Neuronal stem cell (in vitro differentiated cells): ENCODE measurements around the gene SELENOM.

Source experiments
- DNase-seq: peaks from one replicate; pipeline ENCODE4 v3.0.0-alpha.2; 2013; ENCODE audit warnings: low spot score
- H2AFZ ChIP-seq: one replicate; pipeline ENCODE4 v1.6.1; 2013; ENCODE audit warnings: mild to moderate bottlenecking, low read length, inconsistent platforms
- H2AK5ac ChIP-seq: 2 replicates; pipeline ENCODE4 v1.6.1; 2013; ENCODE audit warnings: low read depth, mild to moderate bottlenecking, inconsistent platforms, low read length, moderate library complexity, mixed read lengths
- H2BK120ac ChIP-seq: 2 replicates; pipeline ENCODE4 v1.6.1; 2013; ENCODE audit warnings: low read depth, mild to moderate bottlenecking, inconsistent platforms, low read length, moderate library complexity, mixed read lengths
- H2BK12ac ChIP-seq: one replicate; pipeline ENCODE4 v1.6.1; 2013; ENCODE audit warnings: low read length, inconsistent platforms
- H2BK15ac ChIP-seq: 2 replicates; pipeline ENCODE4 v1.6.1; 2013; ENCODE audit warnings: mild to moderate bottlenecking, low read length, inconsistent platforms, mixed read lengths
- H2BK5ac ChIP-seq: one replicate; pipeline ENCODE4 v1.6.1; 2013; ENCODE audit warnings: inconsistent platforms, mild to moderate bottlenecking, low read length, moderate library complexity
- H3K14ac ChIP-seq: one replicate; pipeline ENCODE4 v1.6.1; 2013; ENCODE audit warnings: low read length, inconsistent platforms
- H3K18ac ChIP-seq: 2 replicates; pipeline ENCODE4 v1.6.1; 2013; ENCODE audit warnings: low read length, inconsistent platforms
- H3K23ac ChIP-seq: 2 replicates; pipeline ENCODE4 v1.6.1; 2013; ENCODE audit warnings: low read depth, mild to moderate bottlenecking, mixed read lengths, low read length, inconsistent platforms; ENCODE audit not compliant: poor library complexity
- H3K27ac ChIP-seq: replicated peaks from 3 replicates; pipeline ENCODE4 v1.5.1; 2013; ENCODE audit warnings: low read length, inconsistent platforms
- H3K27me3 ChIP-seq, 3 experiments: 2 replicates each; pipeline ENCODE4 v1.6.1; 2013; ENCODE audit warnings: low read length in 3 of 3, mild to moderate bottlenecking in 2 of 3, inconsistent platforms in 1 of 3, low read depth in 1 of 3, mixed read lengths in 1 of 3, moderate library complexity in 1 of 3; ENCODE audit not compliant: control insufficient read depth in 3 of 3, insufficient read depth in 3 of 3
- H3K36me3 ChIP-seq, 2 donors: replicated peaks in 1 of 2; 2 replicates each; pipeline ENCODE4 v1.6.1; 2013; ENCODE audit warnings: low read length in 2 of 2; ENCODE audit not compliant: control insufficient read depth in 2 of 2, insufficient read depth in 2 of 2
- H3K4ac ChIP-seq: 2 replicates; pipeline ENCODE4 v1.6.1; 2013; ENCODE audit warnings: inconsistent platforms, mild to moderate bottlenecking, low read length, moderate library complexity
- H3K4me1 ChIP-seq, 2 donors: 1 replicate in 1 of 2; 2 replicates in 1 of 2; pipeline ENCODE4 v1.6.1; 2013; ENCODE audit warnings: low read length in 2 of 2, low read depth in 1 of 2; ENCODE audit not compliant: control insufficient read depth in 2 of 2, insufficient read depth in 1 of 2
- H3K4me2 ChIP-seq: one replicate; pipeline ENCODE4 v1.6.1; 2013; ENCODE audit warnings: mild to moderate bottlenecking, low read length, inconsistent platforms; ENCODE audit not compliant: insufficient read depth, poor library complexity, severe bottlenecking
- H3K4me3 ChIP-seq, 2 donors: 2 replicates each; pipeline ENCODE4 v1.5.1; 2013; ENCODE audit warnings: low read length in 2 of 2, mild to moderate bottlenecking in 2 of 2, inconsistent platforms in 1 of 2, moderate library complexity in 1 of 2
- H3K79me1 ChIP-seq: one replicate; pipeline ENCODE4 v1.6.1; 2013; ENCODE audit warnings: low read depth, mild to moderate bottlenecking, inconsistent platforms, low read length, moderate library complexity
- H3K9ac ChIP-seq: one replicate; pipeline ENCODE4 v1.6.1; 2013; ENCODE audit warnings: mild to moderate bottlenecking, low read depth, low read length, inconsistent platforms; ENCODE audit not compliant: poor library complexity
- H3K9me3 ChIP-seq, 2 donors: replicated peaks in 1 of 2; 2 replicates each; pipeline versions ENCODE3 to v1.6.1; 2013; ENCODE audit warnings: low read length in 2 of 2, mild to moderate bottlenecking in 2 of 2, inconsistent platforms in 1 of 2, low read depth in 1 of 2, mixed read lengths in 1 of 2, moderate library complexity in 1 of 2; ENCODE audit not compliant: control insufficient read depth in 2 of 2, insufficient read depth in 1 of 2
- H4K8ac ChIP-seq: one replicate; pipeline ENCODE4 v1.6.1; 2013; ENCODE audit warnings: low read depth, mild to moderate bottlenecking, inconsistent platforms, low read length, moderate library complexity
- H4K91ac ChIP-seq: one replicate; pipeline ENCODE4 v1.6.1; 2013; ENCODE audit warnings: low read length, low read depth, mild to moderate bottlenecking, inconsistent platforms; ENCODE audit not compliant: poor library complexity
- WGBS, 2 donors: extraction: QIAGEN DNeasy Blood & Tissue Kit; methylation state at CpG; one replicate each; pipeline ENCODE4 v1.1.7; 2013; ENCODE audit warnings: missing lambda C conversion rate in 2 of 2, mixed read lengths in 1 of 2; ENCODE audit not compliant: insufficient read length in 2 of 2, insufficient replicate concordance in 1 of 2; ENCODE audit errors: extremely low coverage in 2 of 2; 5-methylcytosine and 5-hydroxymethylcytosine counted together

The SELENOM gene

GRCh38 chr22:31081963-31082605 lies 25.3 kb downstream of the SELENOM start:
- Histone ChIP-seq H3K4me3 (peak overlapping the region in 1 of 2 donors; percentile 69), H3K23ac (no peak overlapping the region), H2AFZ (peak overlapping the region; percentile 93), H3K4me2 (peak overlapping the region; percentile 94), H4K8ac (no peak overlapping the region), H3K36me3 (peaks cover 0 to 4% of the 10 kb centered on the region in 2 donors), H2BK15ac (no peak overlapping the region), H2BK12ac (no peak overlapping the region), H2BK120ac (no peak overlapping the region), H2AK5ac (peak overlapping the region; percentile 80), H4K91ac (no peak overlapping the region), H3K4ac (no peak overlapping the region), H3K9me3 (no peaks in the 10 kb centered on the region), H3K79me1 (peaks cover 3% of the 10 kb centered on the region), H3K4me1 (peaks cover 8 to 29% of the 10 kb centered on the region in 2 donors), H3K9ac (peak overlapping the region; percentile 63), H3K27me3 (no peaks in the 10 kb centered on the region), H3K18ac (peak overlapping the region; percentile 1), H2BK5ac (peak overlapping the region; percentile 92), H3K27ac (no peak overlapping the region), H3K14ac (no peak overlapping the region)
- DNase-seq, result no peak
- WGBS, 2 donors, result no CpG with 5 or more reads among the region's 6 CpGs

GRCh38 chr22:31080848-31081649 lies 26.3 kb downstream of the SELENOM start, which contains the start of gene SMTN:
Gene SMTN (plus strand): TSS chr22:31081318. CDS start chr22:31083259, 1,941 bp downstream.
- peak within 1 kb of the TSS; percentile 69 to 84 for H3K4me3 ChIP-seq
- peak within 1 kb of the TSS; percentile 84 for H3K9ac ChIP-seq
- peak within 1 kb of the TSS; percentile 92 for H2BK5ac ChIP-seq
- no peak within 1 kb of the TSS for H4K8ac ChIP-seq
- no peak within 1 kb of the TSS for H3K14ac ChIP-seq
- H2BK15ac ChIP-seq, result no peak within 1 kb of the TSS
- H3K79me1 ChIP-seq, result peaks cover 3% of the 10 kb centered on the region
- no CpG with 5 or more reads among the region's 63 CpGs for WGBS, 2 donors
- peak within 1 kb of the TSS; percentile 94 for H3K18ac ChIP-seq
- no peaks in the 10 kb centered on the region for H3K27me3 ChIP-seq
- no peaks in the 10 kb centered on the region for H3K9me3 ChIP-seq
- peak within 1 kb of the TSS; percentile 94 for H3K4me2 ChIP-seq
- peak; percentile 93 for DNase-seq
- H2BK12ac ChIP-seq, result no peak within 1 kb of the TSS
- peak within 1 kb of the TSS; percentile 94 for H3K23ac ChIP-seq
- H3K27ac ChIP-seq, result peak within 1 kb of the TSS; percentile 75
- H3K36me3 ChIP-seq, result peaks cover 0 to 4% of the 10 kb centered on the region in 2 donors
- no peak within 1 kb of the TSS for H4K91ac ChIP-seq
- H2AK5ac ChIP-seq, result peak within 1 kb of the TSS; percentile 27
- peaks cover 8 to 29% of the 10 kb centered on the region in 2 donors for H3K4me1 ChIP-seq
- peak within 1 kb of the TSS; percentile 93 for H2AFZ ChIP-seq
- no peak within 1 kb of the TSS for H3K4ac ChIP-seq
- no peak within 1 kb of the TSS for H2BK120ac ChIP-seq

GRCh38 chr22:31080164-31080847 lies 27.1 kb downstream of the SELENOM start:
- Histone ChIP-seq H2BK15ac (no peak overlapping the region), H3K9me3 (no peaks in the 10 kb centered on the region), H3K14ac (no peak overlapping the region), H3K27me3 (no peaks in the 10 kb centered on the region), H3K79me1 (peaks cover 3% of the 10 kb centered on the region), H3K9ac (peak overlapping the region; percentile 83), H4K8ac (no peak overlapping the region), H2BK5ac (peak overlapping the region; percentile 92), H3K4ac (no peak overlapping the region), H2AFZ (peak overlapping the region; percentile 93), H3K4me2 (peak overlapping the region; percentile 74), H3K18ac (peak overlapping the region; percentile 94), H3K4me1 (peaks cover 8 to 24% of the 10 kb centered on the region in 2 donors), H3K27ac (no peak overlapping the region), H3K23ac (peak overlapping the region; percentile 94), H3K36me3 (peaks cover 0 to 4% of the 10 kb centered on the region in 2 donors), H3K4me3 (peak overlapping the region; percentile 69 to 78), H4K91ac (no peak overlapping the region), H2AK5ac (no peak overlapping the region), H2BK12ac (no peak overlapping the region), H2BK120ac (no peak overlapping the region)
- DNase-seq, result no peak
- WGBS, 2 donors, result no CpG with 5 or more reads among the region's 5 CpGs
